Measurements from ENCODE around the gene KCTD17. TPM values are rescaled to one million over a fixed set of nuclear protein-coding genes. Genes with fewer than 3 reads are reported as not detected.
"Not testable (repeated sequence)": the region's sequence is repeated elsewhere in the genome, so short reads cannot be mapped to it uniquely, and the experiment has no call there.

KCTD17 gene
- total RNA-seq, 1 experiment from 2014 or later, result 11.2 TPM

- DNase-seq (ENCODE audit: low read depth, low spot score), result no peak
- in situ Hi-C loops (cut with HindIII; ENCODE audit: low pct_unique_long_range_greater_than_20kb, low sequenced_read_pairs), result loop anchor here (25.0 kb wide), 1 partner anchor 122 kb away; the partner anchor contains the start of gene C1QTNF6
These were observed 13.6 kb downstream of the KCTD17 start for GRCh38 chr22:37065180-37065579.

- no peak for DNase-seq (ENCODE audit: low read depth, low spot score)
- in situ Hi-C loops (cut with HindIII; ENCODE audit: low pct_unique_long_range_greater_than_20kb, low sequenced_read_pairs), result loop anchor here (25.0 kb wide), 1 partner anchor 121 kb away; the partner anchor contains the start of gene C1QTNF6
These were observed 14.4 kb downstream of the KCTD17 start for GRCh38 chr22:37065961-37066360.

- in situ Hi-C loops (cut with HindIII; ENCODE audit: low pct_unique_long_range_greater_than_20kb, low sequenced_read_pairs), result loop anchor here (25.0 kb wide), 1 partner anchor 120 kb away; the partner anchor contains the start of gene C1QTNF6
- no peak for DNase-seq (ENCODE audit: low read depth, low spot score)
These were observed 15.9 kb downstream of the KCTD17 start for GRCh38 chr22:37067428-37067827.

GRCh38 chr22:37068859-37069258, 17.3 kb downstream of the KCTD17 start:
- DNase-seq (ENCODE audit: low read depth, low spot score), result no peak

GRCh38 chr22:37069319-37069718, 17.8 kb downstream of the KCTD17 start:
- in situ Hi-C loops (cut with HindIII; ENCODE audit: low pct_unique_long_range_greater_than_20kb, low sequenced_read_pairs), result loop anchor here (25.0 kb wide), 1 partner anchor 118 kb away; the partner anchor contains the start of gene C1QTNF6
- no peak for DNase-seq (ENCODE audit: low read depth, low spot score)

More at GRCh38 chr22:37068859-37069258, 17.3 kb downstream of the KCTD17 start:
- in situ Hi-C loops (cut with HindIII; ENCODE audit: low pct_unique_long_range_greater_than_20kb, low sequenced_read_pairs), result loop anchor here (25.0 kb wide), 1 partner anchor 118 kb away; the partner anchor contains the start of gene C1QTNF6

- DNase-seq (ENCODE audit: low read depth, low spot score), result no peak
- in situ Hi-C loops (cut with HindIII; ENCODE audit: low pct_unique_long_range_greater_than_20kb, low sequenced_read_pairs), result loop anchor here (25.0 kb wide), 1 partner anchor 118 kb away; the partner anchor contains the start of gene C1QTNF6
These were observed 18.2 kb downstream of the KCTD17 start for GRCh38 chr22:37069719-37070118.

GRCh38 chr22:37070334-37070733, 18.8 kb downstream of the KCTD17 start:
- in situ Hi-C loops (cut with HindIII; ENCODE audit: low pct_unique_long_range_greater_than_20kb, low sequenced_read_pairs), result loop anchor here (25.0 kb wide), 1 partner anchor 117 kb away; the partner anchor contains the start of gene C1QTNF6
- DNase-seq (ENCODE audit: low read depth, low spot score), result no peak

- DNase-seq (ENCODE audit: low read depth, low spot score), result no peak
- in situ Hi-C loops (cut with HindIII; ENCODE audit: low pct_unique_long_range_greater_than_20kb, low sequenced_read_pairs), result loop anchor here (25.0 kb wide), 1 partner anchor 117 kb away; the partner anchor contains the start of gene C1QTNF6
These were observed 19.2 kb downstream of the KCTD17 start for GRCh38 chr22:37070744-37071143.

- in situ Hi-C loops (cut with HindIII; ENCODE audit: low pct_unique_long_range_greater_than_20kb, low sequenced_read_pairs), result loop anchor here (25.0 kb wide), 1 partner anchor 115 kb away; the partner anchor contains the start of gene C1QTNF6
- DNase-seq (ENCODE audit: low read depth, low spot score), result not testable (repeated sequence)
These were observed 20.5 kb downstream of the KCTD17 start for GRCh38 chr22:37071850-37072592.

GRCh38 chr22:37072673-37073072, 21.1 kb downstream of the KCTD17 start:
- in situ Hi-C loops (cut with HindIII; ENCODE audit: low pct_unique_long_range_greater_than_20kb, low sequenced_read_pairs), result loop anchor here (25.0 kb wide), 1 partner anchor 115 kb away; the partner anchor contains the start of gene C1QTNF6
- DNase-seq (ENCODE audit: low read depth, low spot score), result no peak

GRCh38 chr22:37074537-37074936, 23.0 kb downstream of the KCTD17 start:
- no peak for DNase-seq (ENCODE audit: low read depth, low spot score)
- in situ Hi-C loops (cut with HindIII; ENCODE audit: low pct_unique_long_range_greater_than_20kb, low sequenced_read_pairs), result loop anchor here (25.0 kb wide), 1 partner anchor 113 kb away; the partner anchor contains the start of gene C1QTNF6

GRCh38 chr22:37075046-37075445, 23.5 kb downstream of the KCTD17 start:
- no peak for DNase-seq (ENCODE audit: low read depth, low spot score)
- in situ Hi-C loops (cut with HindIII; ENCODE audit: low pct_unique_long_range_greater_than_20kb, low sequenced_read_pairs), result no loop called here

GRCh38 chr22:37075822-37076433, 24.4 kb downstream of the KCTD17 start:
- in situ Hi-C loops (cut with HindIII; ENCODE audit: low pct_unique_long_range_greater_than_20kb, low sequenced_read_pairs), result no loop called here
- no peak for DNase-seq (ENCODE audit: low read depth, low spot score)

- DNase-seq (ENCODE audit: low read depth, low spot score), result peak; percentile 63
- in situ Hi-C loops (cut with HindIII; ENCODE audit: low pct_unique_long_range_greater_than_20kb, low sequenced_read_pairs), result no loop called here
These were observed 26.4 kb downstream of the KCTD17 start for GRCh38 chr22:37077802-37078448.

GRCh38 chr22:37079158-37079557, 27.6 kb downstream of the KCTD17 start:
- DNase-seq (ENCODE audit: low read depth, low spot score), result no peak
- in situ Hi-C loops (cut with HindIII; ENCODE audit: low pct_unique_long_range_greater_than_20kb, low sequenced_read_pairs), result no loop called here

GRCh38 chr22:37079668-37080171, 28.2 kb downstream of the KCTD17 start:
- no peak for DNase-seq (ENCODE audit: low read depth, low spot score)
- in situ Hi-C loops (cut with HindIII; ENCODE audit: low pct_unique_long_range_greater_than_20kb, low sequenced_read_pairs), result no loop called here

- no peak for DNase-seq (ENCODE audit: low read depth, low spot score)
- in situ Hi-C loops (cut with HindIII; ENCODE audit: low pct_unique_long_range_greater_than_20kb, low sequenced_read_pairs), result no loop called here
These were observed 28.9 kb downstream of the KCTD17 start for GRCh38 chr22:37080438-37080837.

GRCh38 chr22:37080838-37081237, 29.3 kb downstream of the KCTD17 start:
- in situ Hi-C loops (cut with HindIII; ENCODE audit: low pct_unique_long_range_greater_than_20kb, low sequenced_read_pairs), result no loop called here
- DNase-seq (ENCODE audit: low read depth, low spot score), result no peak

Data from SK-MEL-5 (cell line).